MG63 (cell line): ENCODE data around the gene SRC. TPM values are rescaled to one million over a fixed set of nuclear protein-coding genes. Genes with fewer than 3 reads are reported as not detected.
A peak's percentile ranks its signal among the peaks of the same experiment; 100 is the strongest.
"Not testable (repeated sequence)": the region's sequence is repeated elsewhere in the genome, so short reads cannot be mapped to it uniquely, and the experiment has no call there.

ENCODE experiments used
- DNase-seq: peaks from one replicate; pipeline ENCODE4 v3.0.0-alpha.2; 2020
- H3K27me3 ChIP-seq: fragments of 250-450 bp; sonication (Bioruptor Pico); 2 replicates; pipeline ENCODE4 v1.5.1; 2020; ENCODE audit warnings: mild to moderate bottlenecking, moderate library complexity
- H3K36me3 ChIP-seq: fragments of 250-450 bp; sonication (Bioruptor Pico); 2 replicates; pipeline ENCODE4 v1.5.1; 2020; ENCODE audit warnings: mild to moderate bottlenecking, moderate library complexity
- H3K4me3 ChIP-seq: fragments of 250-450 bp; sonication (Bioruptor Pico); 2 replicates; pipeline ENCODE4 v1.5.1; 2020; ENCODE audit warnings: mild to moderate bottlenecking, moderate library complexity
- H3K9me3 ChIP-seq: fragments of 250-450 bp; sonication (Bioruptor Pico); 2 replicates; pipeline ENCODE4 v1.5.1; 2020; ENCODE audit warnings: mild to moderate bottlenecking, moderate library complexity
- total RNA-seq: library from RNA; depleted of rRNA; stranded (reverse); fragments of >200 nt; shearing (Covaris generic); gene quantifications from 2 replicates; pipeline ENCODE4 v1.2.3, GENCODE V29; 2014; ENCODE audit warnings: low replicate concordance

SRC gene
- total RNA-seq, 1 experiment from 2014 or later = 33.0 TPM

GRCh38 chr20:37329481-37330165 lies 16.3 kb upstream of the SRC start:
- Histone ChIP-seq H3K27me3 (no peaks in the 10 kb centered on the region), H3K9me3 (no peaks in the 10 kb centered on the region)

DNA sequence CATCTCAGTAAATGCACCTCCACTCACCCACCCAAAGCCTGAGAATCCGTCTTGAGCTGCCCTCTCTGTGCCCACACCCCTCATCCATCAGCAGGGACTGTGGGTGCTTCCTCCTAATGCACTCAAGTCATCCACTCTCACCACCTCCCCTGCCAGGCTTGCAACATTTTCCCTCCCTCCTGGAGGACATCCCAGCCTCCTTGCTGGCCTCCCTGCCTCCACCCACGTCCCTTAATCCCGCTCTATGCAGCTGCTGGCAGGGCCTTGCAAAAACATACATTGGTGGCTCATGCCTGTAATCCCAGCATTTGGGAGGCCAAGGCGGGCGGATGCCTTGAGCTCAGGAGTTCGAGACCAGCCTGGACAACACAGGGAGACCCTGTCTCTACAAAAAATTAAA lies 15.6 kb upstream of the SRC start:
- no peaks in the 10 kb centered on the region for H3K27me3 ChIP-seq
- no peak for DNase-seq
- no peak overlapping the region for H3K4me3 ChIP-seq
- no peaks in the 10 kb centered on the region for H3K36me3 ChIP-seq
- H3K9me3 ChIP-seq = no peaks in the 10 kb centered on the region

More at GRCh38 chr20:37329481-37330165, 16.3 kb upstream of the SRC start:
- no peak for DNase-seq
- no peaks in the 10 kb centered on the region; the same call in 1 of the 2 replicates for H3K36me3 ChIP-seq
- H3K4me3 ChIP-seq = no peak overlapping the region

DNA sequence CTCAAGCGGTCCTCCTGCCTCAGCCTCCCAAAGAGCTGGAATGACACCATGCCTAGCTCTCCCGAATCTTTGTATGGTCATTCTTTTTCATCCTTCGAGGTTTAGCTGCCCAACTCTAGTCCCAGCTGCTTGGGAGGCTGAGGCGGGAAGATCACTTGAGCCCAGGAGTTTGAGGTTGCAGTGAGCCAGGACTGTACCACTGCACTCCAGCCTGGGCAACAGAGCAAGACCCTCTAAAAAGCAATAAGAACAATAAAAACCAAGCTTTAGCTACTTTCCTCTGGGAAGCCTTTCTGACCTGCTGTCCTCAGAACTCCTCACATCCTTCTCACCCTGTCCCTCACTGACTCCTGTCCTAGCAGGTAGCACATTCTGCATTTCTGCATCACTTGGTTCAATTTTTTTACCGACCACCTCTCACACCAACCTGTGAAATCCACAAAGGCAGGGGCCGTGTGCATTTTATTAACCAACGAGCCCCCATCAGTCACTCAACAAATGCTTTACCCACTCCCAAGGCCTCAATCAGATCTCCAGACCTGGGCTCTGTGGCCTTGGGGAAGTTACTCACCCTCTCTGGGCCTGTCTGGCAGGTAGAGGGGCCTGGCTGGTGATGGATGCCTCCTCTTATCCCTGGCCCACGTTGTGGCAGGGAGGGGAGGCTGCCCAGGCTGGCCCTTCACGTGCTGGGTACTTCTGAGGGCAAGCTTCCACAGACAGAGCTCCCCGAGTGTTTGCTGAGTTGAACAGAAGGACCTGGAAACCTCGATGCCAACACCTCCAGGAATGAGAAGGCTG lies 14.7 kb upstream of the SRC start:
- Histone ChIP-seq H3K27me3 (no peaks in the 10 kb centered on the region), H3K9me3 (no peaks in the 10 kb centered on the region)
- DNase-seq = no peak

DNA sequence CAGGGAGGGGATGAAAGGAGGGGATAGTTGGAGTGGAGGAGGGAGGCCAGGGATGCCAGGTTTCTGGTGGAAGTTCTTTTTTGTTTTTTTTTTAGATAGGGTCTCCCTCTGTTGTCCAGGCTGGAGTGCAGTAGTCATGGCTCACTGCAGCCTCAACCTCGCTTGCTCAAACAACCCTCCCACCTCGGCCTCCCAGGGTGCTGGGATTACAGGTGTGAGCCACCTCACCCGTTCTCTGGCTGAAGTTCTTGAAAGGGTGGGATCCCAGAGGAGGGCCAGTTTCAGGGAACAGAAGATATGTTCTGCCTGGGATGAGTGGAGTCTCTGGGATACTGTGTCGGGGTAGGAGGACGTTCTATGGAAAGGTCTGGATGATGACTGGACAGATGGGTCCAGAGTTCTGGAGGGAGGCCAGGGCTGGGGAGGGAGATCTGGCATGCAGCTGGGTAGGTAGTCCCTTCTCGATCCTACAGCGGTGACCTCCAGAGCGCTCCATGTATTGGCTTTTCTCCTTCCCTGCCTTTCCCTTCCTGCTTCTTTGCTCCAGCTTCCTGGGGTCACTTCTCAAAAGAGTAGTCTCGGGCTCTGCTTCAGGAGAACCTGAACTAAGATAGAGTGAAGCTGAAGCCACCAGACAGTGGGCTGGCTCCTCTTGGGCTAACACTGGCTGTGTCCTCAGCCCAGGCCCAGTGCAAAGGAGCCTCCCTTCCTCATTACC lies 12.7 kb upstream of the SRC start:
- Histone ChIP-seq H3K36me3 (no peaks in the 10 kb centered on the region), H3K9me3 (no peaks in the 10 kb centered on the region), H3K27me3 (no peaks in the 10 kb centered on the region), H3K4me3 (no peak overlapping the region)
- no peak for DNase-seq

More for the DNA sequence above, 14.7 kb upstream of the SRC start:
- Histone ChIP-seq H3K36me3 (no peaks in the 10 kb centered on the region), H3K4me3 (no peak overlapping the region)

GRCh38 chr20:37333848-37334318 lies 12.1 kb upstream of the SRC start:
- DNase-seq = no peak
- H3K27me3 ChIP-seq = no peaks in the 10 kb centered on the region
- H3K4me3 ChIP-seq = no peak overlapping the region
- H3K36me3 ChIP-seq = no peaks in the 10 kb centered on the region
- H3K9me3 ChIP-seq = no peaks in the 10 kb centered on the region

GRCh38 chr20:37334450-37334849 lies 11.5 kb upstream of the SRC start:
- Histone ChIP-seq H3K4me3 (no peak overlapping the region), H3K36me3 (no peaks in the 10 kb centered on the region), H3K27me3 (no peaks in the 10 kb centered on the region), H3K9me3 (no peaks in the 10 kb centered on the region)
- no peak for DNase-seq

DNA sequence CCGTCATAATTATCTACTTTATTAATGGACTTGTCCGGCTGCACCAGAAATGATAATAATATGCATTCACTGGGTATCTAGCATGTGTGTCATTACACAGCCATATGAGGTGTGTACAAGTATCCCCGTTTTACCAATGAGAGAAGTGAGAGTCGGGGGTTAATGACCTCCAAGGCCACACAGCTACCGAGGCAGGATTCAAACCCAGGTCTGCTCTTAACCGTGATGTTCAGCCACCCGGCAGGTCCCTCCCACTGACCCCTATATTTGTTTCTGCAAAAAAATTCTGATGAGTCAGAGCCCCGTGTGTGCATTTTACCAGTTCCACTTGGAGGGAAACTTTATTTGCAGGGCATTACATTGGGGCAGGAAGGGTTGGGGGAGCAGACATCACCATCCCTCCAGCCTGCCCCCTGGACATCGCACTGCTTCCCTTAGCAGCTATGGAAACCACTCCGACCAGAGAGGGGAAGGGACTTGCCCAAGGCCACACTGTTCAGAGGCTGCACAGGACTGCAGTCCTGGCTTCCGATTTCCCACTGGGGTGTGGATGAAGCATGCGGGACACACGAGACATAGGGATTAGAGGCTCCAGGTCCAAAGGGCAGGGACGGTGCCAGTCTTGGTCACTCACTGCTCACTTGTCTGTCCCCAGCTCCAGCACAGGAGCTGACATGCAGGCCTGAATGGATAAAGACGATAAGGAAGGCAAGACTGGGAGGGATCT lies 10.1 kb upstream of the SRC start:
- no peak overlapping the region for H3K4me3 ChIP-seq
- H3K27me3 ChIP-seq = no peaks in the 10 kb centered on the region
- no peaks in the 10 kb centered on the region for H3K9me3 ChIP-seq
- H3K36me3 ChIP-seq = no peaks in the 10 kb centered on the region
- DNase-seq = no peak

- H3K36me3 ChIP-seq = no peaks in the 10 kb centered on the region
- no peak overlapping the region for H3K4me3 ChIP-seq
- H3K27me3 ChIP-seq = no peaks in the 10 kb centered on the region
- peak; percentile 43 for DNase-seq
- no peaks in the 10 kb centered on the region for H3K9me3 ChIP-seq
Observed at GRCh38 chr20:37336369-37337207, 9.4 kb upstream of the SRC start.

DNA sequence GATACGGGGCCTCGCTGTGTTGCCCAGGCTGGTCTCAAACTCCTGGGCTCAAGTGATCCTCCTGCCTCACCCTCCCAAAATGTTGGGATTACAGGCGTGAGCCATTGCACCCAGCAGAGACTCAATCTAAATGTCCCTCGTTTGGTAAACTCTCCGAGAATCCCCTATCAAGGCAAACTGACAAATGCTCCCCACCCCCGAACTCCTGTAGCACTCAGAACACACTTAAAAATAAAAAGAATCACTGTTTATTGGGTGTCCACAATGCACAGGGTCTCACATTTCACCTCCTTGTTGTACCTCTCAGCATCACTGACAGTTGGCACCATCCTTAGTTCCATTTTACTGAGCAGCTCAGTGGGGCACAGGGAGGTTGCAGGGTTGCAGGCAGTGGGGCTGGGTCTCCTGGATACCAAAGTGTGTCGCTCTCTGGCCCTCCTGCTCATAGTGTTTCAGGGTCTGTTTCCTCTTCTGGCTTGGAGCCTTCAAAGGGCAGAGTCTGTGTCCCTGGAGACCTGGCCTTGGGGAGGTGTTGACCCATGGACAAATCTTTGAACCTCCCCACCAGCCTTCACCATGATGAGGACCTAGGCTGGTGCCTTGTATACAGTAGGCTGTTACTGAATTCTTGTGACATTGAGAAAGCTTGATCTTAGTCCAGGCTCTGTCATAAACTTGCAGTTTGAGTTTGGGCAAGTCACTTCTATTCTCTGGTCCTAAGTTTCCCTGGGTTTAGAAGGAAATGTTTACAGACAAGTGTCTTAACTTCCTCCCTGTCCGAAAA lies 8.5 kb upstream of the SRC start:
- Histone ChIP-seq H3K9me3 (no peaks in the 10 kb centered on the region), H3K4me3 (no peak overlapping the region), H3K36me3 (no peaks in the 10 kb centered on the region), H3K27me3 (no peaks in the 10 kb centered on the region)
- no peak for DNase-seq

DNA sequence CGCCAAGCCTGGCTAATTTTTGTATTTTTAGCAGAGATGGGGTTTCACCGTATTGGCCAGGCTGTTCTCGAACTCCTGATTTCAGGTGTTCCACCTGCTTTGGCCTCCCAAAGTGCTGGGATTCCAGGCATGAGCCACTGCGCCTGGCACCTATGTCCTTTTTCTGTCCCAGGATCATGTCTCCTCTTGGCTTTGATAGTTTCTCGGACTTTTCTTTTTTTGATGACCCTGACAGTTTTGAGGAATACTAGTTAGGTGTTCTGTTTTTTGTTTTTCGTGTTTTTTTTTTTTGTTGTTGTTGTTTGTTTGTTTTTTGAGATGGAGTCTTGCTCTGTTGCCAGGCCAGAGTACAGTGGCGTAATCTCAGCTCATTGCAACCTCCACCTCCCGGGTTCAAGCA lies 7.6 kb upstream of the SRC start:
- not testable (repeated sequence) for H3K4me3 ChIP-seq, H3K9me3 ChIP-seq, DNase-seq, H3K27me3 ChIP-seq, H3K36me3 ChIP-seq

GRCh38 chr20:37339208-37339607 lies 6.7 kb upstream of the SRC start:
- H3K4me3 ChIP-seq = no peak overlapping the region
- H3K9me3 ChIP-seq = no peaks in the 10 kb centered on the region
- no peaks in the 10 kb centered on the region for H3K27me3 ChIP-seq
- no peaks in the 10 kb centered on the region for H3K36me3 ChIP-seq
- no peak for DNase-seq

DNA sequence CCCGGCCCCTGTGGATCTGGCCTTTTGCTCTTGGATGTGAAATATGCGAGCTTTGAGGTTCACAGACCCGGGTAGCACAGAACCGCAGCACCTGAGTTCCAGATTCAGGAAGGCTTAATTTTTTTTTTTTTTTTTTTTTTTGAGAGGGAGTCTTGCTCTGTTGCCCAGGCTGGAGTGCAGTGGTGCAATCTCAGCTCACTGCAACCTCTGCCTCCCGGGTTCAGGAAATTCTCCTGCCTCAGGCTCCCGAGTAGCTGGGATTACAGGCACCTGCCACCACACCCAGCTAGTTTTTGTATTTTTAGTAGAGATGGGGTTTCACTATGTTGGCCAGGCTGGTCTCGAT lies 6.2 kb upstream of the SRC start:
- H3K4me3 ChIP-seq, DNase-seq, H3K9me3 ChIP-seq, H3K36me3 ChIP-seq, H3K27me3 ChIP-seq: not testable (repeated sequence)

GRCh38 chr20:37340998-37341397 lies 4.9 kb upstream of the SRC start:
- Histone ChIP-seq H3K36me3 (no peaks in the 10 kb centered on the region), H3K9me3 (no peaks in the 10 kb centered on the region), H3K27me3 (no peaks in the 10 kb centered on the region), H3K4me3 (no peak overlapping the region)
- DNase-seq = no peak

GRCh38 chr20:37341632-37342031 lies 4.3 kb upstream of the SRC start:
- no peak for DNase-seq
- Histone ChIP-seq H3K4me3 (no peak overlapping the region), H3K27me3 (no peaks in the 10 kb centered on the region), H3K9me3 (no peaks in the 10 kb centered on the region), H3K36me3 (no peaks in the 10 kb centered on the region)
